ENCODE results near the gene LCA5.
"Not testable (repeated sequence)": the region's sequence is repeated elsewhere in the genome, so short reads cannot be mapped to it uniquely, and the experiment has no call there.

The LCA5 gene

DNA sequence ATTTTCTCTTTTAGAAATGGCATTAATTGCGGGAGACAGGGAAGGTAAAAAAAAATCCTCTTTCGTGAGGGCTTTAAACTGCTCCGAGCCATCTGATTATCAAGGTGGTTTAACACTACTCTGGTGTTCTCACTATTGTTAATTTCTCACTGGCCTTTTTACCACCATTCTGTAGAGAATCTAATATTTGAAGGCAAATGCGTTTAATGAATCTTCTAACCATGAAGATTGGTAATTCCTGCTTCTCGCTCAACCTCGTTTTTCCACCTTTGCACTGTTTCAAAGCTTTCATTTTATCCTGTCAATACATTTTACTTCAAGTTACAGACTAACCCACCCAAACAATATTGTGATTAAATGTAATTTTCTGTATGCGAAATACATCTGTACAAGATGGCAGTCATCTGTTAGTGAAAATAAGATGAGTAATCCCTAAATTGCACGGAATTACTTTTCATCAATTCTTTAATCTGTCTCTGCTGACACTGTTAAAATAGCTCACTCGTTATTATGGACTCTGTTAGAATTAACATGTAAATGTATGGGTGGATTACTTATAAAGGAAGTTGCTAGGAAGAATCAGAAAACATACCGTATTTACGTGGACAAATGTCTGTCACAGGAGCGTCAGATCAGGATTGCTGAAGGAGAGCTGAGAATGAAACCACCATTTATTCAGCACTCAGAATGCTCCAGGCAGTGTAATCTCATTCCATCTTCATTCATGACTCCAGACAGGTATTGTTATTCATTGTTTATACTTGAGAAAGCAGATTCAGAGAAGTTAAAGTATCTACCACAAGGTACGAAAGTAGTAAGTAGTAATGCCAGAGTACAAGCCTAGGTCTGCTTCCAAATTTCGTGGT lies 1.1 kb upstream of the LCA5 start:
- DNase-seq (ENCODE audit: low spot score) = no peak

DNA sequence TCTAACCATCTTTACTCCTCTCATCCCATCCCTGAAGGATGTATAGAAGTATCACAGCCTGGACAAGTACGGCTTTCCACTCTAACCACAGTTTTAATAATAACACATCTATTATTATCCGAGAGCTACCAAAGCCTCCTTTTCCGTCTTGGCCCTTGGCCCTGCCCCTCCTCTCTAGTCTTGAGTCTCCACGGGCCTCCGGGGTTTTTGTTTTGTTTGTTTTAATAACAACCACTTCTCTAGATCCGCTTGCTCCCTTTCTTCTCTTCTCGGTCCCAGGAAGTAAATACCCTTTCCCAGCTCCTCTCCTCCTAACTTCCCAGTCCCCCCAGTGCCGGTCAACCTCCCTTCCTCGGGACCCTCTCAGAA lies 661 bp downstream of the LCA5 start:
- peak; percentile 35 for DNase-seq (ENCODE audit: low spot score)

DNA sequence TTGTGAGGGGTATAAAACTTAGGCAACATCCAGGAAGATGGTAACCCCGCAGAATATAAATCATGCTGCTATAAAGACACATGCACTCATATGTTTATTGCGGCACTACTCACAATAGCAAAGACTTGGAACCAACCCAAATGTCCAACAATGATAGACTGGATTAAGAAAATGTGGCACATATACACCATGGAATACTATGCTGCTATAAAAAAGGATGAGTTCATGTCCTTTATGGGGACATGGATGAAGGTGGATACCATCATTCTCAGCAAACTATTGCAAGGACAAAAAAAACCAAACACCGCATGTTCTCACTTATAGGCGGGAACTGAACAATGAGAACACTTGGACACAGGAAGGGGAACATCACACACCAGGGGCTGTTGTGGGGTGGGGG lies 7.7 kb downstream of the LCA5 start:
- DNase-seq (ENCODE audit: low spot score) = not testable (repeated sequence)

DNA sequence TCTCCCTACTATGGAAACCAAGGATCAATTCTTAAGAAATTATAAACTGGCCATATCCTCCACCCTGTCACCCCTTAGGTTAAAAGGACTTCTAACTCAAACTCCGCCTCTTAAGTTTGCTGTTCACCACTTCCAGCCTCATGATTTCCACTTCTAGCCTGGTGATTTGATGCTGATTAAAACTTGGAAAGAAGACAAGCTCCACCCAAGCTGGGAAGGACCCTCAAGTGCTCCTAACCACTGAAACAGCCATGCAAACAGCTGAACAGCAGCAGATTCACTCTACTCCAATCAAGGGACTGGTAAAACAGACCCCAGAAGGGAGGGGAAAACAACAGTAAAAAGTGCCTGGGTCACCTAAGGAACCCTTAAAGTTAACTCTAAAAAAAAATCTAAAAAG lies 10.3 kb downstream of the LCA5 start:
- DNase-seq (ENCODE audit: low spot score) = no peak

DNA sequence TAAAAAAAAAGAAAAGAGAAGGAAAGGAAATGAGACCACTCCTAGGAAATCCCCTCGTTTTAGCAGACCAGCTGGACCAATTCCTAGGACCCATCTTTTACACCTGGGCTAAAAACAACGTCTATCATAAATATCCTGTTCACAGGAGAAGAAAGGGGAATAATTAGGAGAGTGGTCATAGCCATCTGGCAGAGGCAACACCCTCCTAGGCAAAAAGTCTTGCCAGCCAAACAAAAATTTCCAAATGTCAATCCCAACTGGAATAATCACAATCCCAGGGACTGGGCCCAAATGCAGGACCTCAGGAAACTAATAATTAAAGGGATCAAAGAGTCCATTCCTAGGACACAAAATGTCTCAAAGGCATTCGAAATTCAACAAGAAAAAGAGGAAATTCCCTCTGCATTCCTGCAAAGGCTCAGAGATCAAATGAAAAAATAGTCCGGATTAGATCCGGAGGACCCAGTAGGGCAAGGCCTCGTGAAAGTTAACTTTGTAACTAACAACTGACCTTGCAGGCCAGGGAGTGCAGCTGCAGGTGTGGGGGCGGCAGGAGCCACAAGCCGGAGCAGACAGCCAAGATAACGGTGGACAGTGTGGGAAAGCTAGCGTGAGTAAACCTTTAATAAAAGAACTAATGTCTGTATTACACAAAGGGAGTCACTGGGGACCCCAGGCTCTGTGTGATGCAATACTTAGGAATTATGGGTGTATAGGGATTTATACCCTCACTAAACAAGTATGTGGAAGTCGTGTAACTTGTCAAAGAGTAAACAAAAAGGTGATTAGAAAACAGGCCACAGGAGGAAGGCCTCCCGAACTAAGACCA lies 11.7 kb downstream of the LCA5 start:
- no peak for DNase-seq (ENCODE audit: low spot score)

DNA sequence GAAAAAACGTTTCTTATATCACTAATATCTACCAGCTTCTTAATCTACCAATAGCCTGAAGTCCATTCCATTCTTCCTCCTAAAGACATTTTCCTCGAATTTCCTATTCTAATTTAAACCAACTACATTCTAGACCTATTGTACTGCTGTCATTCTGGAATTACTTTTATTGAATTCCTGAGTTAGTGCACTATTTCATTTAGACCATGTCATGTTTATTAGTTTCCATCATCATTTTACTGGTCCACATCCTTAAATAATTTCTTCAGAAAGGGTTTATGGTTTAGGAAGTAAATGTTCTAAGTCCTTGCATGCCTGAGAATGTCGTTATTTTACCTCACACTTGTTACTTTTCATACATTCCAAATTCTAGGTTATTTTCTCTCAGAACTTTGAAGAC lies 13.2 kb downstream of the LCA5 start:
- DNase-seq (ENCODE audit: low spot score) = no peak

DNA sequence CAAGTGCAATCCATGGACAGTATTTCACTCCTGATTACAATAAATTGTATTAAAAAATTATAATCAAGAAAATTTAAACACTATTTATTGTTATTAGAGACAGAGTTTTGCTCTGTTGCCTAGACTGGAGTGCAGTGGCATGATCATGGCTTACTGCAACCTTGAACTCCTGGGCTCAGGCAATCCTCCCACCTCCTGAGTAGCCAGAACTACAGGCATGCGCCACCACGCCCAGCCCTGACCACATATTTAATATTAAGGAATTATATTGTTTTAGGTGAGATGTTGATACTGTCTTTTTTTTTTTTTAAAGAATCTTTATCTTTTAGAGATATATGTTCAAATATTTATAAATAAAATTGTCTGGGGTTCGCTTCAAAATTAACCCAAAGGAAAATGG lies 14.6 kb downstream of the LCA5 start:
- DNase-seq (ENCODE audit: low spot score) = no peak

DNA sequence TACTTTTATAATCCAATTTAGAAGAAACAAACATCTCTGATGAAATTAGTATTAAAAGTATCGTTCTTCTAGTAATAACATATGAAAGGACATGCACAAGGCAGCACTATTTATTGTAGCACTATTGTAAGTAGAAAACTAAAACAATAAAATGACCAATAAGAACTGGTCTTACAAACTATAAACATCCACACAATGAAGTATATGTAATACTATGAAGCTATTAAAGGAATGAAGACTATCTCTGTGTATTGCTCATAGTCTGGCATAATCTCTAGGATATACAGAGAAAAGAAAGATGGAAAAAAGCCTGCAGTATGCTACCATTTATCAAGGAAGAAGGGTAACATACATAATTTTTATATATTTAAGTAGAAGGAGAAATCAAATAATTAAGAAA lies 16.7 kb downstream of the LCA5 start:
- DNase-seq (ENCODE audit: low spot score) = no peak

DNA sequence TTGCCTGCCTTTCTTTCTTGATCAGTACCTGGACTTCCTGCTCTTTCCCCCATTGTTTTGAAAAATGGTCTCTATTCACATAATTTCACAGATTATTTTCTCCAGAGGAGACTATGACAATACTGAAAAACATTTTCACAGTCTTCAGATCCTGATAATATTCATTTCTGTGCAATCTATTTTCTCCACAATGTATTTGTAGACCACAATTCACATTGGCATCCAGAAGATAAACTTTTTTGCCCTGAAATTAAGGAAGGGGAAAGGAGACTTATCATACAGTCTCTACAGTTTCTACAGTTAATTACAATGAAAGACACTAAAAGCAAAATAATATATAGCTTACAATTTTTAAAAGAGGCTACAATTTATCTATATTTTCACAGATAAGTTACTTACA lies 18.4 kb downstream of the LCA5 start:
- no peak for DNase-seq (ENCODE audit: low spot score)

DNA sequence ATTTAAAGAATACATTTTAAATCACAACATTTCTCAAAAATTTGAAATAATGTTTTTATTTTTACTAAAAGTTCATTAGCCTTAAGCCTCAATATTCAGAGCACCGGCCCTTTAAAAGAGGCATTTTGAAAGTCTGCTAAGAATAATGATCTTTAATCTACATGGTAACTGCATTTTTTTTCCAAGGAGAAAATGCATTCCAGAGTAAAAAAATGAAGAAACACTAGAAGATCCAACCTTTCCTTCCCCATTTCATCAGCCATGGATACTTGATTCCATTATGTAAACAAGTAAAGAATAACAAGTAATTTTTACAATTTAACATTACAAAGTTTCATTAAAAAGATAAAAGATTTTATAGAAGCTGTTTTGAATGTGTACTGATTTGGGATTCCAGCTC lies 21.8 kb downstream of the LCA5 start:
- no peak for DNase-seq (ENCODE audit: low spot score)

DNA sequence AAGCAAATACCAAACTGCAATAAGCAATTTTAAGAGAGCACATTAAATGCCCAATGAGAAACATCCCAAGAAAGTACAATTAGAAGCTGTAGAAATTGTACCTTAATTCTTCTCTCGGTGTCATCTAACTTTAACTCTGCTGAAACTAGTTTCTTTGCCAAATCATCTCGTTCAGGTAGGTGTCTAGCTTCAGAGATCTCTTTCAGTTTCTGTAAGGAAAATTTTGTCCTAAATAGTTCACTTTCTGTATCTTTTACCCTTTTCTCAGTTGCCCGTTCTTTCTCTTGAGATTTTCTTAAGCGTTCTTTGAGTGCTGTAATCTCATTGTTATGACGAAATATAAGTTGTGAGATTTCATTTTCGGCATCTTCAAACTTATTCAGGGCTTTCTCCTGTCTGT lies 24.1 kb downstream of the LCA5 start:
- no peak for DNase-seq (ENCODE audit: low spot score)

DNA sequence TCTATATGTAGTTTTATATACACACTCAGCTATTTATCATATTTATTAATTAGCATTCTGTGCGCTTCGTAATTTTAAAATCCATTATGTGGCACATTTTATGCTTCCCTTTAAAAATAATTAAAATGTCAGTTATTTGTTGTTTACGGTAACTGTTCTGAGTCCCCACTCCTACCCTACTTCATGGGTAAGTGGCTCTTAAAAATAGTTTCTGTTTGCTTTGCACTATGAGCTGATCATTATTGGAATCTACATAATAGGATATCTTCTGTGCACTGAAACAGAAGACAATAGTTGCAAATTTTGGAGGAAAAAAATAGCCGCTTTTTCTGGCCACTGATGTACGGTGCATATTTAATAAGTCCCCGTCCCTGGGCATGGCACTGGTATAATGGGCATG lies 25.2 kb downstream of the LCA5 start:
- DNase-seq (ENCODE audit: low spot score) = no peak

DNA sequence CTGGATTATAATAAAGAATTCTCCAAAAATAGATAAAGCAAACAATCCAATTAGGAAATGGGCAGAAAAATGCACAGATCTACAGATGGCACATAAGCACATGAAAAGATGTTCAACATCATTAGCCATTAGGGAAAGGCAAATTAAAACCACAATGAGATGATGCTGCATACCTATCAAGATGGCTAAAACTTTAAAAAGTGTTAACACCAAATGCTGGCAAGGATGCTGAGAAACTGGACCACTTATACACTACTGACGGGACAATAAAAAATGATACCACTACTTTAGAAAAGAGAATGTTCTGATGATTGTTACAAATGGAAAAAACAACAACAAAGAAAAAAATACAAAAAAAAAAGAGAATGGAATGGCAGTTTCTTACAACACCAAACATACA lies 26.5 kb downstream of the LCA5 start:
- no peak for DNase-seq (ENCODE audit: low spot score)

DNA sequence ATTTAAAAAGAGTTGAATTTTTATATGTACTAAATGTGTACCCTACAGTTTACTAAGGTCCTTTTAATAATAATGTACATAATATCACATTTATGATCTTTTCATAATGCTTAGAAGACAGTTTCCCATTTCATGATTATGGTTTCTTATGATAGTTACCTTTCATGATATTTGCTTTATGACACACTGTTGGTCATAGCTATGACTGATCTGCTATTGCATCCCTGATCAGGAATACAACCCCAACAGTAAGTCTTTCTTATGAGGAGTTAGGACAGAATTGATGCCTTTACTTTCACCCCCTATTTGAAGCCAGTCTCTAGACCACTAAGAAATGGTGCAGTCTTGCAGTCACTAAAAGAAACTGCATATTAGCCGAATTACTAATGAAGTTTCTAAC lies 31.0 kb downstream of the LCA5 start:
- no peak for DNase-seq (ENCODE audit: low spot score)

DNA sequence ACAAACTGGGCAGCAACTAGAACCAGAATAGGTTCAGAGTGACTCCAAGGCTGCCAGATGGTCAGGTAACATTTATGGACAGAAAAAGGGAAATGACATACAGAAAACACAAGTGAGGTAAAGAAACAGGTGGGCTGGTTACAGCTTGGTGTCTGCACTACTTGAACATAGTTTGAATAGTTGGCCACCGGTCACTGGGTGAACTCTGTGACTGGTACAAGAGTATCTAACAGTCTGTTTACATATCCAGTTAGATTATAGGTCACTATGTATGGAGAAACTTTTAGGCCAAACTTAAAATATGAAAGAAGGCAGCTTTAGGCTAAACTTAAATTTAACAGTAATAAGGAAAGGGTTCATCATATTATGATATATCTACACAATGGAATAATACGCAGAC lies 32.9 kb downstream of the LCA5 start:
- DNase-seq (ENCODE audit: low spot score) = no peak

DNA sequence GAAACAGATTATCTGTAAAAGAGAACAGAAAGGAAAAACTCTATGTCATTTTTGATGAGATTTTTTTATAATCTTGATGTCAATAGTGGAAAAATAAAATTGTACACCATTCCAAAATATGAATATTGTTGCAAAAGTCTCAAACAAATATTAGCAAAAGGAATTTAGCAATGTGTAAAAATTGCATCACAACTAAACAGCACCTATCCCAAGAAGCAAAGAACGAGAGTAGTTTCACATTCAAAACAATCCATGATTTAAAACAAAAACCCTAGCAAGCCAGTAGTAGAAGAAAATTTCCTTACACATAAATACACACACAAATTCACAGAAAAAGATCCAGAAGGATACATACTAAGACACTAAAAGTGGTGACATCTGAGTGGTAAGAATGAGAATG lies 38.4 kb downstream of the LCA5 start:
- DNase-seq (ENCODE audit: low spot score) = no peak

DNA sequence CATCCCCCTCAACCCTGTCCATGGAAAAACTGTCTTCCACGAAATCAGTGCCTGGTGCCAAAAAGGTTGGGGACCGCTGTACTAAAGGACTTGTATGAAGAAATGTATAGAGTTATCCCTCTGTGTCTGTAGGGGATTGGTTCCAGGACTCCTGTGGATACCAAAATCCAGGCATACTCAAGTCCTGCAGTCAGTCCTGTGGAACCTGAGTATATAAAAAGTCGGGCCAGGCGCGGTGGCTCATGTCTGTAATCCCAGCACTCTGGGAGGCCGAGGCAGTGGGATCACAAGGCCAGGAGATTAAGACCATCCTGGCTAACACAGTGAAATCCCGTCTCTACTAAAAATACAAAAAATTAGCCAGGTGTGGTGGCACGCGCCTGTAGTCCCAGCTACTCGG lies 42.0 kb downstream of the LCA5 start:
- no peak for DNase-seq (ENCODE audit: low spot score)

DNA sequence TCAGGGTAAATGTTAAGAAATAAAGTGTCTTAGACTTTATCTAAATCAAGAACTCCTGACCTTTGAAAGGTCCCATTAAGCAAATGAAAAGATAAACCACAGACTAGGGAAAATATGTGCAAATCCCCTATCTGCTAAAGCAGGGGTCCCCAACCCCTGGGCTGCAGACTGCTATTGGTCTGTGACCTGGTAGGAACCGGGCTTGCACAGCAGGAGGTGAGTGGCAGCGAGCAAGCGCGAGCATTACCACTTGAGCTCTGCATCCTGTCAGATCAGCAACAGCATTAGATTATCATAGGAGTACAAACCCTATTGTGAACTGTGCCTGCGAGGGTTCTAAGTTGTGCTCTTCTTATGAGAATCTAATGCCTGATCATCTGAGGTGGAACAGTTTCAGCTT lies 42.4 kb downstream of the LCA5 start:
- DNase-seq (ENCODE audit: low spot score) = no peak

DNA sequence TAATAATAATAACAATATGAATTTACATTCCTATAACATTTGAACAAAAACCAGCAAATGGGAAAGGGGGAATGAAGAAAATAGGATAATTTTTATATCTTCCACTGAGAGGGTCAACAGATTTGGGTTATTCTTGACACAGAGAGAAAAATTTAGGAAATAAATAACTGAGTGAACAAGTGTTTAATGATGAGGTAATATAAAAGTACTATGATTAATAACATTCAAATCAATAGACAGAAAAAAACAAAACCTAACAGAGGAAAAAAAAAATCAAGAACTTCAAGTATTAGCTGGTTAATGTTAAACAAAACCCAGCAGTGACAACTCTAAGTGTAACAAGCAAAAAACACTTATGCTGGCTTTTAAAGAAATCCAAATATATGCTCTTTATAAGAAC lies 66.5 kb downstream of the LCA5 start:
- no peak for DNase-seq (ENCODE audit: low spot score)

DNA sequence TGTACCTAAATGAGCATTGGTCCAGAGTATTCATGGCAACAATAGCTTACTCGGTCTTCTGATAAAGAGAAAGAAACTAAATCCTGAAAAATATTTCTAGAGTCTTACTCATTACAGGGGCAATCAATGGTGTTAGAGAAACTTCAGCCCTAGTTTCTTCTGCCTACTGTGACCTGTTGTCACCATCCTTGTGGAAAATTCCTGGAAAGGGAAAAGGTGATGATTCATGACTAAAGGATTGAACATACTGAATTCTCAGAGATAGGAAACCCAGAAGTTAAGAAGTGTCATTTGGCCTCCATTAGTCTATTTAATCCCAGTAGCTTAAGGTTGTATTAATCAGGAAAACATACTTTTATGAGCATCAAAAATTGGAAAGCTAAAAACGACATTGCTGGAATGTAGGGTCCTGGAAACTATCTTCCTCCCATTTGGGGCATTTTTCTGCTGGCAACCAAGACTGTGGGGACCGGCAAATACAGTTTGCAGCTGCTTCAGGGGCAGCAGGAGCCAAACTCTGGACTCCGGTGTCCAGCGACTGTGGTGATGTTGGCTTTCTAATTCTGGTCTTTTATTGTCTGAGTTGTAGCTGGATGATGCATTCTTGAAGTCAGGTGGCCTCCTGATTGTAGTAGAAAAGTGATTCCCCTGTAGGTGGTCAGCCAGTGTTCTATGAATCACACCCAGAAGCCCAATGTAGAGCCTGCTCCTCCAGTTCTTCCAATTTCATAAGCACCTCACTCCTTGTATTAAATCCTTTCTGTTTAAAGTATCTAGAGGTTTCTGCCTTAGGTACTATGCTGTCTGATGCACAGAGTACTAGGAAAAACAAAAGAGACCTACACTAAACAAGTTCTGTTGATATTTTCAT lies 67.6 kb downstream of the LCA5 start:
- DNase-seq (ENCODE audit: low spot score) = no peak

DNA sequence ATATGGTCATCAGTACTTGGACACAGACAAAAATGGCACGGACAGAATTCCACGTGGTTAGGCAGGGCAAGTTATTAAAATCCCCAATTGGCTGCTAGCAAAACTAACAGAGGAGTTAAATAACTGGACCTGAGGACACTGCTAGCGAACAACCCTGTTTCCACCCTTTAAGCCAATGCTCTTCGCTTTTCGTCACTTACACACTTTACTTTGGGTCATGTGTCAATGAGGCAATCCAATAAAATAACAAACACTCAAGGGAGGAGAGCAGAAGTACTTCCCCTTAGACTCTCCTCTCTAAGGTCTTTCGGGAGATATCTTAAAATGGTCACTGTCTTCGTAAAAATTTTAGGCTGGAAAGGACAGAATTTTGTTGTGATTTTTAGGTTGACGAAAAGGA lies 68.6 kb downstream of the LCA5 start:
- DNase-seq (ENCODE audit: low spot score) = no peak

DNA sequence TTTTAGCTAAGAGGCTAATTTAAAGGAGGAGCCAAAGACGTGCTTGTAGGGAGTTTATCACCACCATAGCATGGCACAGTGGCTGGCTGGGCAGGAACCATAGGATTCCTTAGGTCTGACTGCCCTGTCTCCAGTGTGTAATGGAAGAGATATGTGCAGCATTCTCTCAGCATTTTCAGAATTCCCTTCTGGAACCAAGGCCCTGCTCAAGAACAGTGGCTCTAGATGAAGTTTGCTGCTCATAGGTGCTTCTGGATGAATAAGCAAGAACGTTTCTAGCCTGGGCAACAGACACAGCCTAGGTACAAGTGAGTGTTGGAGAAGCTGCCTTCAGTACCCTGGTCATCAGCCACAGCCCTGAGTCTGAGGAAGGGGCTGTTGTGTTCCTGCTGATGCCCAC lies 69.1 kb downstream of the LCA5 start:
- peak; percentile 37 for DNase-seq (ENCODE audit: low spot score)

DNA sequence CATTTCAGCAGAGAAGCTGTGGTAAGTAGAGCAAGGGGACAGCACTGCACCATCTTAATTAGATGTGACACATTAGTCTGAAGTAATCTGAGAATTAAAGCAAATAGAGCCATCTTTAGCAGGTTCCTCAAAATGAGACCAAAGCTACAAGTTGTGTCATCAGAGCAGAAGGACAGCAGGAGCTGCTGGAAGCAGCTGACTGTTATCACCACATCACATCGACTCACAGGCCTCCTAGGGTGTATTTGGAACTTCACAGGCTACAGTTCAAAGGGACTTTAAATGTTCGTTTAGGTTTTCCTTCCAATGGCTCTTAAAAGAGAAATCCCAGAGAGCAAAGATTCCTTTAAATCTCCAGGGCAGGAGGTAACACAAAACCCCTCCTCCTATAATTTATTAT lies 69.5 kb downstream of the LCA5 start:
- DNase-seq (ENCODE audit: low spot score) = peak; percentile 26
